ENCODE data around the gene TBX10.
"Not testable (repeated sequence)": the region's sequence is repeated elsewhere in the genome, so short reads cannot be mapped to it uniquely, and the experiment has no call there.

The TBX10 gene

GRCh38 chr11:67667490-67668191 is 28.1 kb upstream of the TBX10 start:
- Histone ChIP-seq H3K36me3 (ENCODE audit: insufficient read depth, low read length) (no peaks in the 10 kb centered on the region), H3K4me1 (ENCODE audit: insufficient read depth, low read length) (no peaks in the 10 kb centered on the region), H3K9ac (ENCODE audit: low read depth, low read length) (no peak overlapping the region), H3K9me3 (ENCODE audit: control insufficient read depth, insufficient read depth, low read length) (no peaks in the 10 kb centered on the region)

GRCh38 chr11:67666676-67667489 is 27.3 kb upstream of the TBX10 start:
- no peak overlapping the region for H3K9ac ChIP-seq (ENCODE audit: low read depth, low read length)
- no peaks in the 10 kb centered on the region for H3K4me1 ChIP-seq (ENCODE audit: insufficient read depth, low read length)
- no peaks in the 10 kb centered on the region for H3K9me3 ChIP-seq (ENCODE audit: control insufficient read depth, insufficient read depth, low read length)
- H3K36me3 ChIP-seq (ENCODE audit: insufficient read depth, low read length): no peaks in the 10 kb centered on the region

- Histone ChIP-seq H3K9ac (ENCODE audit: low read depth, low read length) (no peak overlapping the region), H3K9me3 (ENCODE audit: control insufficient read depth, insufficient read depth, low read length) (no peaks in the 10 kb centered on the region), H3K36me3 (ENCODE audit: insufficient read depth, low read length) (no peaks in the 10 kb centered on the region), H3K4me1 (ENCODE audit: insufficient read depth, low read length) (no peaks in the 10 kb centered on the region)
These were observed 26.7 kb upstream of the TBX10 start for GRCh38 chr11:67666303-67666645.

- Histone ChIP-seq H3K9ac (ENCODE audit: low read depth, low read length) (no peak overlapping the region), H3K4me1 (ENCODE audit: insufficient read depth, low read length) (no peaks in the 10 kb centered on the region), H3K36me3 (ENCODE audit: insufficient read depth, low read length) (no peaks in the 10 kb centered on the region), H3K9me3 (ENCODE audit: control insufficient read depth, insufficient read depth, low read length) (no peaks in the 10 kb centered on the region)
These were observed 26.2 kb upstream of the TBX10 start for GRCh38 chr11:67665541-67666302.

- no peaks in the 10 kb centered on the region for H3K4me1 ChIP-seq (ENCODE audit: insufficient read depth, low read length)
- no peaks in the 10 kb centered on the region for H3K9me3 ChIP-seq (ENCODE audit: control insufficient read depth, insufficient read depth, low read length)
- no peak overlapping the region for H3K9ac ChIP-seq (ENCODE audit: low read depth, low read length)
- no peaks in the 10 kb centered on the region for H3K36me3 ChIP-seq (ENCODE audit: insufficient read depth, low read length)
These were observed 25.4 kb upstream of the TBX10 start for GRCh38 chr11:67664696-67665540.

- H3K9ac ChIP-seq (ENCODE audit: low read depth, low read length): no peak overlapping the region
- no peaks in the 10 kb centered on the region for H3K9me3 ChIP-seq (ENCODE audit: control insufficient read depth, insufficient read depth, low read length)
- no peaks in the 10 kb centered on the region for H3K4me1 ChIP-seq (ENCODE audit: insufficient read depth, low read length)
These were observed 24.6 kb upstream of the TBX10 start for GRCh38 chr11:67664213-67664585.

GRCh38 chr11:67663532-67664212 is 24.1 kb upstream of the TBX10 start:
- Histone ChIP-seq H3K9me3 (ENCODE audit: control insufficient read depth, insufficient read depth, low read length) (no peaks in the 10 kb centered on the region), H3K9ac (ENCODE audit: low read depth, low read length) (no peak overlapping the region), H3K36me3 (ENCODE audit: insufficient read depth, low read length) (no peaks in the 10 kb centered on the region), H3K4me1 (ENCODE audit: insufficient read depth, low read length) (no peaks in the 10 kb centered on the region)

More at GRCh38 chr11:67664213-67664585, 24.6 kb upstream of the TBX10 start:
- no peaks in the 10 kb centered on the region for H3K36me3 ChIP-seq (ENCODE audit: insufficient read depth, low read length)

- Histone ChIP-seq H3K9ac (ENCODE audit: low read depth, low read length) (no peak overlapping the region), H3K4me1 (ENCODE audit: insufficient read depth, low read length) (no peaks in the 10 kb centered on the region), H3K9me3 (ENCODE audit: control insufficient read depth, insufficient read depth, low read length) (no peaks in the 10 kb centered on the region), H3K36me3 (ENCODE audit: insufficient read depth, low read length) (no peaks in the 10 kb centered on the region)
These were observed 23.4 kb upstream of the TBX10 start for GRCh38 chr11:67662835-67663531.

- no peak overlapping the region for H3K9ac ChIP-seq (ENCODE audit: low read depth, low read length)
- no peaks in the 10 kb centered on the region for H3K4me1 ChIP-seq (ENCODE audit: insufficient read depth, low read length)
- H3K9me3 ChIP-seq (ENCODE audit: control insufficient read depth, insufficient read depth, low read length): no peaks in the 10 kb centered on the region
- no peaks in the 10 kb centered on the region for H3K36me3 ChIP-seq (ENCODE audit: insufficient read depth, low read length)
These were observed 22.7 kb upstream of the TBX10 start for GRCh38 chr11:67662142-67662834.

- not testable (repeated sequence) for H3K9ac ChIP-seq (ENCODE audit: low read depth, low read length); H3K4me1 ChIP-seq (ENCODE audit: insufficient read depth, low read length)
These were observed 21.2 kb upstream of the TBX10 start for GRCh38 chr11:67660752-67661151.

GRCh38 chr11:67659651-67660165 is 20.1 kb upstream of the TBX10 start:
- H3K4me1 ChIP-seq (ENCODE audit: insufficient read depth, low read length); H3K36me3 ChIP-seq (ENCODE audit: insufficient read depth, low read length); H3K9ac ChIP-seq (ENCODE audit: low read depth, low read length): not testable (repeated sequence)
- H3K9me3 ChIP-seq (ENCODE audit: control insufficient read depth, insufficient read depth, low read length): peaks cover 14% of the 10 kb centered on the region

More at GRCh38 chr11:67660752-67661151, 21.2 kb upstream of the TBX10 start:
- H3K36me3 ChIP-seq (ENCODE audit: insufficient read depth, low read length); H3K9me3 ChIP-seq (ENCODE audit: control insufficient read depth, insufficient read depth, low read length): not testable (repeated sequence)

GRCh38 chr11:67657300-67657699 is 17.7 kb upstream of the TBX10 start:
- Histone ChIP-seq H3K4me1 (ENCODE audit: insufficient read depth, low read length) (no peaks in the 10 kb centered on the region), H3K36me3 (ENCODE audit: insufficient read depth, low read length) (no peaks in the 10 kb centered on the region), H3K9ac (ENCODE audit: low read depth, low read length) (no peak overlapping the region), H3K9me3 (ENCODE audit: control insufficient read depth, insufficient read depth, low read length) (peaks cover 14% of the 10 kb centered on the region)
